HG03469 (cell line): Measurements from ENCODE around the gene IKBKG.
"Not testable (repeated sequence)": the region's sequence is repeated elsewhere in the genome, so short reads cannot be mapped to it uniquely, and the experiment has no call there.

Source experiments
- ATAC-seq: cut with Tn5 transposase; IDR thresholded peaks from one replicate; pipeline ENCODE4 v1.9.1; 2021; ENCODE audit warnings: mild to moderate bottlenecking, moderate library complexity, moderate number of reproducible peaks; ENCODE audit not compliant: unreplicated experiment

Gene IKBKG

GRCh38 chrX:154552112-154552806, 4.8 kb downstream of the IKBKG start:
- not testable (repeated sequence) for ATAC-seq

GRCh38 chrX:154558060-154558690, 10.8 kb downstream of the IKBKG start:
- not testable (repeated sequence) for ATAC-seq

GRCh38 chrX:154558896-154559295, 11.5 kb downstream of the IKBKG start:
- ATAC-seq = not testable (repeated sequence)

GRCh38 chrX:154560326-154560725, 12.9 kb downstream of the IKBKG start:
- not testable (repeated sequence) for ATAC-seq

GRCh38 chrX:154562295-154562694, 14.9 kb downstream of the IKBKG start:
- not testable (repeated sequence) for ATAC-seq

- not testable (repeated sequence) for ATAC-seq
These were observed 22.9 kb downstream of the IKBKG start for GRCh38 chrX:154570361-154570760.

GRCh38 chrX:154573061-154573460, 25.6 kb downstream of the IKBKG start:
- not testable (repeated sequence) for ATAC-seq

- ATAC-seq = not testable (repeated sequence)
These were observed 27.7 kb downstream of the IKBKG start for GRCh38 chrX:154575076-154575475.

GRCh38 chrX:154582994-154583393, 35.6 kb downstream of the IKBKG start:
- ATAC-seq = not testable (repeated sequence)

- not testable (repeated sequence) for ATAC-seq
These were observed 37.3 kb downstream of the IKBKG start, which contains the start of gene CTAG1A for GRCh38 chrX:154584585-154585183. Gene CTAG1A (plus strand): TSS chrX:154585133. CDS start chrX:154585207, 74 bp downstream.

GRCh38 chrX:154590415-154590814, 43.0 kb downstream of the IKBKG start:
- ATAC-seq = not testable (repeated sequence)

- ATAC-seq = no peak
These were observed 45.1 kb downstream of the IKBKG start for GRCh38 chrX:154592505-154592904.

- ATAC-seq = no peak
These were observed 45.8 kb downstream of the IKBKG start for GRCh38 chrX:154593201-154593600.

GRCh38 chrX:154594491-154594890, 47.1 kb downstream of the IKBKG start:
- no peak for ATAC-seq

- ATAC-seq = no peak
These were observed 48.3 kb downstream of the IKBKG start for GRCh38 chrX:154595559-154596249.

- no peak for ATAC-seq
These were observed 49.0 kb downstream of the IKBKG start for GRCh38 chrX:154596290-154596929.

- no peak for ATAC-seq
These were observed 49.8 kb downstream of the IKBKG start for GRCh38 chrX:154597221-154597620.

- no peak for ATAC-seq
These were observed 51.2 kb downstream of the IKBKG start for GRCh38 chrX:154598656-154599055.

- no peak for ATAC-seq
These were observed 52.1 kb downstream of the IKBKG start for GRCh38 chrX:154599531-154599930.

- no peak for ATAC-seq
These were observed 53.4 kb downstream of the IKBKG start for GRCh38 chrX:154600759-154601374.
